NCI-H187 (cell line): ENCODE measurements around the gene FAM53A.

Experiments
- DNase-seq, 2 experiments: peaks; one replicate each; lab custom pipeline; 2025; lab: John Stamatoyannopoulos, UW

Gene FAM53A

GRCh38 chr4:1660948-1661677 is 23.0 kb downstream of the FAM53A start:
- DNase-seq: no peak

- DNase-seq: no peak
These were observed 24.7 kb downstream of the FAM53A start for GRCh38 chr4:1659104-1660043.

GRCh38 chr4:1658581-1658980 is 25.5 kb downstream of the FAM53A start:
- no peak for DNase-seq

- DNase-seq: no peak
These were observed 26.0 kb downstream of the FAM53A start for GRCh38 chr4:1658146-1658545.

GRCh38 chr4:1656986-1657385 is 27.1 kb downstream of the FAM53A start:
- DNase-seq: no peak

- no peak for DNase-seq
These were observed 28.0 kb downstream of the FAM53A start for GRCh38 chr4:1656132-1656531.

GRCh38 chr4:1655676-1656075 is 28.4 kb downstream of the FAM53A start:
- no peak for DNase-seq

GRCh38 chr4:1655081-1655480 is 29.0 kb downstream of the FAM53A start:
- DNase-seq: no peak

- no peak for DNase-seq
These were observed 29.7 kb downstream of the FAM53A start for GRCh38 chr4:1654216-1654955.

- DNase-seq: no peak
These were observed 30.3 kb downstream of the FAM53A start for GRCh38 chr4:1653776-1654175.

GRCh38 chr4:1652088-1652487 is 32.0 kb downstream of the FAM53A start:
- no peak for DNase-seq

- DNase-seq: no peak
These were observed 32.5 kb downstream of the FAM53A start for GRCh38 chr4:1651609-1652008.

- no peak for DNase-seq
These were observed 35.2 kb downstream of the FAM53A start for GRCh38 chr4:1648962-1649361.

GRCh38 chr4:1647432-1647831 is 36.7 kb downstream of the FAM53A start:
- no peak for DNase-seq

- DNase-seq: no peak
These were observed 37.4 kb downstream of the FAM53A start for GRCh38 chr4:1646690-1647089.

GRCh38 chr4:1644891-1645657 is 39.0 kb downstream of the FAM53A start:
- no peak for DNase-seq

GRCh38 chr4:1643971-1644735 is 40.0 kb downstream of the FAM53A start:
- DNase-seq: no peak

GRCh38 chr4:1642196-1642951 is 41.7 kb downstream of the FAM53A start:
- DNase-seq: no peak

- DNase-seq: no peak
These were observed 42.4 kb downstream of the FAM53A start for GRCh38 chr4:1641671-1642070.
